Left ventricle myocardium inferior (tissue), 1 donor: ENCODE results near the gene ATG5. TPM values are rescaled to one million over a fixed set of nuclear protein-coding genes. Genes with fewer than 3 reads are reported as not detected.

Experiments
- DNase-seq: peaks from one replicate; pipeline ENCODE4 v3.0.0-alpha.2; 2020
- H3K27ac ChIP-seq: fragments of 200-600 bp; replicated peaks from 2 replicates; pipeline ENCODE4 v1.8.0; 2021
- H3K27me3 ChIP-seq: fragments of 200-600 bp; 2 replicates; pipeline ENCODE4 v1.8.0; 2021; ENCODE audit warnings: low read depth
- H3K36me3 ChIP-seq: fragments of 200-600 bp; 2 replicates; pipeline ENCODE4 v1.8.0; 2021
- H3K4me1 ChIP-seq: fragments of 200-600 bp; 2 replicates; pipeline ENCODE4 v1.8.0; 2021
- H3K4me3 ChIP-seq: fragments of 200-600 bp; 2 replicates; pipeline ENCODE4 v1.8.0; 2021; ENCODE audit warnings: mild to moderate bottlenecking, moderate library complexity
- H3K9me3 ChIP-seq: fragments of 200-600 bp; replicated peaks from 2 replicates; pipeline ENCODE4 v1.8.0; 2021
- intact Hi-C: fragments of 100-400 bp; cut with micrococcal nuclease; formaldehyde crosslinking; loops from one replicate; pipeline ENCODE4 v1.11.0; 2022
- total RNA-seq: library from RNA; stranded (reverse); fragmentation: NEBNext Ultra II Directional; extraction: Animal tissue kit (Norgen Biotek cat#: 25700); gene quantifications from one replicate; pipeline ENCODE4 v1.2.1, GENCODE V29; 2021
- TF ChIP-seq, protein P1 (sequence below): fragments of 200-600 bp; IDR thresholded peaks from 2 replicates; pipeline ENCODE4 v1.8.0; 2021; ENCODE audit warnings: antibody characterized with exemption, mild to moderate bottlenecking, borderline replicate concordance
- donor health status: DM: no; HTN: yes; CAD: no; lungs with severe emphysema.

ATG5 gene
- total RNA-seq, 1 donor from 2014 or later, result 18.0 TPM

DNA sequence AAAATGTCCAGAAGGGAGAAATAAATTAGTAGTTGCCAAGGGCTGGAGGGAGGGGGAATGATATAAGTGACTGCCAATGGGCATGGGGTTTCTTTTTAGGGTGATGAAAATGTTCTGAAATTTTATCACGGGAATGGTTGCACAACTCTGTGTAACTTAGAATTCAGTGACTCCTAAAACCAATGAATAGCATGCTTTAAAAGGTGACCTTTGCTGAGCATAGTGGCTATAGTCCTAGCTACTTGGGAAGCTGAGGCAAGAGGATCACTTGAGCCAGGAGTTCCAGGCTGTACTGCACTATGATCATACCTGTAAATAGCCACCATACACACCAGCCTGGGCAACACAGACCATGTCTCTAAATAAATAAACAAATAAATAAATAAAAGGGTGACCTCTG is 109.0 kb downstream of the ATG5 start:
- no peaks in the 10 kb centered on the region for H3K9me3 ChIP-seq
- intact Hi-C loops, result no loop called here
- H3K4me3 ChIP-seq, result no peak overlapping the region
- no peaks in the 10 kb centered on the region for H3K4me1 ChIP-seq
- H3K36me3 ChIP-seq, result peaks cover 1% of the 10 kb centered on the region
- no peak overlapping the region for H3K27ac ChIP-seq
- TF ChIP-seq, protein P1, sequence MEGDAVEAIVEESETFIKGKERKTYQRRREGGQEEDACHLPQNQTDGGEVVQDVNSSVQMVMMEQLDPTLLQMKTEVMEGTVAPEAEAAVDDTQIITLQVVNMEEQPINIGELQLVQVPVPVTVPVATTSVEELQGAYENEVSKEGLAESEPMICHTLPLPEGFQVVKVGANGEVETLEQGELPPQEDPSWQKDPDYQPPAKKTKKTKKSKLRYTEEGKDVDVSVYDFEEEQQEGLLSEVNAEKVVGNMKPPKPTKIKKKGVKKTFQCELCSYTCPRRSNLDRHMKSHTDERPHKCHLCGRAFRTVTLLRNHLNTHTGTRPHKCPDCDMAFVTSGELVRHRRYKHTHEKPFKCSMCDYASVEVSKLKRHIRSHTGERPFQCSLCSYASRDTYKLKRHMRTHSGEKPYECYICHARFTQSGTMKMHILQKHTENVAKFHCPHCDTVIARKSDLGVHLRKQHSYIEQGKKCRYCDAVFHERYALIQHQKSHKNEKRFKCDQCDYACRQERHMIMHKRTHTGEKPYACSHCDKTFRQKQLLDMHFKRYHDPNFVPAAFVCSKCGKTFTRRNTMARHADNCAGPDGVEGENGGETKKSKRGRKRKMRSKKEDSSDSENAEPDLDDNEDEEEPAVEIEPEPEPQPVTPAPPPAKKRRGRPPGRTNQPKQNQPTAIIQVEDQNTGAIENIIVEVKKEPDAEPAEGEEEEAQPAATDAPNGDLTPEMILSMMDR, result no peak
- DNase-seq, result no peak
- H3K27me3 ChIP-seq, result no peaks in the 10 kb centered on the region

DNA sequence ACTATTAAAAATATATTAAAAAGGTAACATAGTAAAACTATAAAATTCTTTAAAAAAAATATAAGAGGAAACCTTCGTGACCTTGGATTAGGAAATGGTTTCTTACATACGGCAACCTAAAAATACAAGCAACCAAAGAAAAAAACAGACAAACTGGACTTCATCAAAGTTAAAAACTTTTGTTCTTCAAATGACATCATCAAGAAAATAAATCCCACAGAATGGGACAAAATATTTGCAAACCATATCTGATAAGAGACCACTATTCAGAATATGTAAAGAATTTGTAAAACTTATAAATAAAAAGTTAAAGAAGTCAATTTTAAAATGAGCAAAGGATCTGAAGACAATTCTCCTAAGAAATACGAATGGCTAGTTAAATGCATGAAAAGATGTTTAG is 110.0 kb downstream of the ATG5 start:
- Histone ChIP-seq H3K27me3 (no peaks in the 10 kb centered on the region), H3K36me3 (peaks cover 4% of the 10 kb centered on the region), H3K4me1 (no peaks in the 10 kb centered on the region), H3K4me3 (no peak overlapping the region), H3K27ac (no peak overlapping the region), H3K9me3 (no peaks in the 10 kb centered on the region)
- no peak for DNase-seq
- intact Hi-C loops, result no loop called here
- TF ChIP-seq, protein P1, result no peak

GRCh38 chr6:106214531-106214930 is 111.0 kb downstream of the ATG5 start:
- Histone ChIP-seq H3K27me3 (no peaks in the 10 kb centered on the region), H3K27ac (no peak overlapping the region), H3K36me3 (peaks cover 4% of the 10 kb centered on the region), H3K4me3 (no peak overlapping the region), H3K9me3 (no peaks in the 10 kb centered on the region), H3K4me1 (no peaks in the 10 kb centered on the region)
- no peak for DNase-seq
- intact Hi-C loops, result no loop called here
- TF ChIP-seq, protein P1, result no peak

- H3K4me1 ChIP-seq, result no peaks in the 10 kb centered on the region
- H3K9me3 ChIP-seq, result no peaks in the 10 kb centered on the region
- no peaks in the 10 kb centered on the region for H3K27me3 ChIP-seq
- H3K36me3 ChIP-seq, result peaks cover 4% of the 10 kb centered on the region
- no peak for DNase-seq
- intact Hi-C loops, result no loop called here
- no peak overlapping the region for H3K27ac ChIP-seq
- no peak overlapping the region for H3K4me3 ChIP-seq
- TF ChIP-seq, protein P1, result no peak
Measured at GRCh38 chr6:106213660-106214289, 111.8 kb downstream of the ATG5 start.

DNA sequence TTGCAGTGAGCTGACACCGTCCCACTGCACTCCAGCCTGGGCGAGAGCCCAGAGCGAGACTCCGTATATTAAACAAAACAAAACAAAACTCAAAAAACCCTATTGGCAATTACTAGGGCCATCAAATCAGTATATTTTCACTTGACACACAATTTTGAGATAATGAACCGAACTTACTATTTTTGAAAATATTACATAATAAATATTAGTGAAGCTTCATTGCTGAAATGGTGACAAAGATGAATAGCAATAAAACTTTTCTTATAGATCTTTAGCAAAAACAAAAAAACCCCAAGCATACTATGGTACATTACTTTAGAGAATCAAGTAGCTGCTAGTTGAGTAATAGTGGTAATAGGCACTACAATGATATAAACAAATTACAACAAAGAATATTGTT is 113.0 kb downstream of the ATG5 start:
- peaks cover 4% of the 10 kb centered on the region for H3K36me3 ChIP-seq
- intact Hi-C loops, result no loop called here
- H3K27me3 ChIP-seq, result no peaks in the 10 kb centered on the region
- TF ChIP-seq, protein P1, result no peak
- no peaks in the 10 kb centered on the region for H3K9me3 ChIP-seq
- DNase-seq, result no peak
- no peak overlapping the region for H3K27ac ChIP-seq
- H3K4me3 ChIP-seq, result no peak overlapping the region
- H3K4me1 ChIP-seq, result no peaks in the 10 kb centered on the region
